ENCODE results near the gene NUDCD3.
"Not testable (repeated sequence)": the region's sequence is repeated elsewhere in the genome, so short reads cannot be mapped to it uniquely, and the experiment has no call there.

The NUDCD3 gene

DNA sequence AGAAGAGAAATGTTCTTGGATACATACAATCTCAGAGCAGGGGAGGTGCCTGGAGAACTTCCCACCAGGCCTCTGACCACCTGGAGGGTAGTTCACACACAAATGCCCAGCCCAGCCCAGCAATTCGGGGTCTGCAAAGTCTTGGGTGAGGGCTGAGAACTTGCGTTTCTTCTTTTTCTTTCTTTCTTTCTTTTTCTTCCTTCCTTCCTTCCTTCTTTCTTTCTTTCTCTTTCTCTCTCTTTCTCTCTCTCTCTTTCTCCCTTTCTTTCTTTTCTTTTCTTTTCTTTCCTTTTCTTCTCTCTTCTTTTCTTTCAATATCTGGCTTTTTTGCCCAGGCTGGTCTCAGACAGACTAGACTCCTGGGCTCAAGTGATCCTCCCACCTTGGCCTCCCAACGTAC, 28.3 kb upstream of the NUDCD3 start:
- in situ Hi-C loops (cut with HindIII; ENCODE audit: low sequenced_read_pairs), result no loop called here

GRCh38 chr7:44517175-44517574, 26.7 kb upstream of the NUDCD3 start:
- in situ Hi-C loops (cut with HindIII; ENCODE audit: low sequenced_read_pairs), result no loop called here

GRCh38 chr7:44515590-44516268, 25.3 kb upstream of the NUDCD3 start:
- in situ Hi-C loops (cut with HindIII; ENCODE audit: low sequenced_read_pairs), result no loop called here

DNA sequence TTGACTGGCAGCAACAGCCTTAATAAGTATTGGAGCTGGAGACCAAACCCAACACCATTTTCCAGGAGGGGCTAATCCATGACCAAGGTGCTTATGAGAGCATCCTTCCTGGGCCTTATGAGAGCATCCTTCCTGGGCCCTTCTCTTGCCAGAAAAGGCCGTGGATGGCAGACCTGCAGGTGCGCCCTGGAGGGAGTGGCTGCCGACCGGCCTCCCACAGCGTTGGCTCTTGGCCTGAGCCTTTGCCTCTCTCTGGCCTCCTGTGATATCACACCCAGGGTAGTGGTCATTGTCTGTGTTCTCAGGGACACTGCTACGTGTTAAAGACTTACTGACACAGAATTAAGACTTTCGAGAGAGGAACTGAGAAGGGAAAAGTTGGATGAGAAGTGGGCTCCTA, 22.3 kb upstream of the NUDCD3 start:
- in situ Hi-C loops (cut with HindIII; ENCODE audit: low sequenced_read_pairs), result no loop called here

DNA sequence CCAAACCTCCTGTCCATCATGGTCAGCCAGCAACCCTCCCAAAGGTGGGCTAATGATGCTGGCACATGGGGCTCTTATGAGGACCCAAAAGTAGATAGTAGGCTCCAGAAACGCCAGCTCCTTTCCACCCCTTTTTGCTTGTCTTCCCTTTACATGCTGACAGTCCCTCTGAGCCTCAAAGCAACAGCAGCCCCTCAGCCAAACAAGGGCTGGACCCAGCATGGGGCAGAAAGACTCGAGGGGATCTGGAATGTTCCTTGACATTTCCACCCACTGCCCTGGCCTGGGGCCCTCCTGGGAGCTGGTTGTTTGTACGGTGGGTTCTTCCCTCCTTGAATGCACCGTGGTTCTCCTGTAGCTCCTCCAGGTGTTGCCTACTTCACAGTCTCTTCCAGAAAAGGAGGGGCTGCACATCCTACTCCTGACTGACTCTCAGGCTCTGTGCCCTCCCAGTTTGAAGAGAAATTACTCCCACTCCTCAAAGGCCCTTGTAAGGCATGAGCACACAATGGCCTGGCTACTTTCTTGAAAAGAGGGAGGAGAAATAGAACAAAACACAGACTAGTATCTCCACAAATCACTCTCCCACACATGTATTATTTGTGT, 21.5 kb upstream of the NUDCD3 start:
- in situ Hi-C loops (cut with HindIII; ENCODE audit: low sequenced_read_pairs), result no loop called here

GRCh38 chr7:44511236-44511635, 20.8 kb upstream of the NUDCD3 start:
- in situ Hi-C loops (cut with HindIII; ENCODE audit: low sequenced_read_pairs), result no loop called here

DNA sequence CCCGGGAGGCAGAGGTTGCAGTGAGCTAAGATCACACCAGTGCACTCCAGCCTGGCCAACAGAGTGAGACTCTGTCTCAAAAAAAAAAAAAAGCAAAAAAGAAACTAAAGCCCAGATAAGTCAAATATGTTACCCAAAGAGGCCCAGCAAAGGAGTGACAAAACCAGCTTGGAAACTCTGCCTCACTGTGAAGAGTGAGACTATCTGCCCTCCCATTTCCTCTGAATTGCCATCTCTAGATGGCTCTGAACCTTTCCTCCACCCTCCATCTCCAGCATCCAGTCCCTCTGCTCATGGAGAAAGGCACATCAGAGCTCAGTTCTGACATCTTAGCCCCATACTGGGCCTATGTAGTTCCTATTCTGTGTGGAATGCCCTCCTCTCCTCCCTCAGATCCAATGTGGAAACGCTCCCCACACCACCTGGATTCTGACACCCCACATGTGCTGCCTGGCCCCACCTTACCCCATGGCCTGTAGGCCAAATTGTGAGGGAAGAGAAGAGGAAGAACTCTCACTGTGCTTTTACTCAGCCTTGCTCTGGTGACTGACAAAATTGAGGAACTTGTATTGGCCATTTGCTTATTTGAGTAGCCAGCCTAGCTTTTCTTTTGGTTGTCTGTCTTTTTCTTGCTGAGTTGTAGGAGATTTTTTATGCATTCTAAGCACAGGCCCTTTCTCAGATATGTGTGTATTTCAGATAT, 18.0 kb upstream of the NUDCD3 start:
- in situ Hi-C loops (cut with HindIII; ENCODE audit: low sequenced_read_pairs), result no loop called here

GRCh38 chr7:44506592-44507288, 16.3 kb upstream of the NUDCD3 start:
- in situ Hi-C loops (cut with HindIII; ENCODE audit: low sequenced_read_pairs), result not testable (repeated sequence)

GRCh38 chr7:44505595-44505994, 15.1 kb upstream of the NUDCD3 start:
- in situ Hi-C loops (cut with HindIII; ENCODE audit: low sequenced_read_pairs), result no loop called here

- in situ Hi-C loops (cut with HindIII; ENCODE audit: low sequenced_read_pairs), result no loop called here
Observed at GRCh38 chr7:44498230-44498954, 7.9 kb upstream of the NUDCD3 start.

- in situ Hi-C loops (cut with HindIII; ENCODE audit: low sequenced_read_pairs), result no loop called here
Observed at GRCh38 chr7:44497155-44498027, 6.9 kb upstream of the NUDCD3 start.

DNA sequence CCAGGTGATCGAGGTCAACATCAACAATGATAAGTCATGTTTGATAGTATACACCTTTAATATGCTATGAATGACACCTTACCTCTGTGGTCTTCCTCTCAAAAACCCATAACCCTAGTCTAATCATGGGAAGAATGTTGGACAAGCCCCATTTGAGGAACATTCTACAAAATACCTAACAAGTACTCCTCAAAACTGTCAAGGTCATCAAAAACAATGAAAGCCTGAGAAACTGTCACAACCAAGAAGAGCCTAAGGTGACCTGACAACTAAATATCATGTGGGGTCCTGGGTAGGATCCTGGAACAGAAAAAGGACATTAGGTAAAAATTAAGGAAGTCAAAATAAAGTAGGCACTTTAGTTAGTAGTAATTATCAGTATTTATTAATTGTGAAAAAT, 5.9 kb upstream of the NUDCD3 start:
- in situ Hi-C loops (cut with HindIII; ENCODE audit: low sequenced_read_pairs), result no loop called here

DNA sequence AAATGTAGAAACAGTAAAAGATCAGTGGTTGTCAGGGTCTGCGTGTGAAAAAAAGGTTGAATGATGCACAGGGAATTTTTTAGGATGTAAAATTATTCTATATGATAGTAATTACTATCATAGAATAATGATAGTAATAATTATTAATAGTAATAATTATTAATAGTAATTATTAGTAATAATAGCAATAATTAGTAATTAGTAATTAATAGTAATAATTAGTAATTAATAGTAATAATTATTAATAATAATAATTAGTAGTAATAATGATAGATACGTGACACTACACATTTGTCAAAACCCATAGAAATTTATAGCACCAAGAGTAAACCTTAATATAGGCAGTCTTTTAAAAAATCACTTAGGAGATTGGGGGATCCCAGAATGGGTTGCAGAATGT, 4.5 kb upstream of the NUDCD3 start:
- in situ Hi-C loops (cut with HindIII; ENCODE audit: low sequenced_read_pairs), result no loop called here

DNA sequence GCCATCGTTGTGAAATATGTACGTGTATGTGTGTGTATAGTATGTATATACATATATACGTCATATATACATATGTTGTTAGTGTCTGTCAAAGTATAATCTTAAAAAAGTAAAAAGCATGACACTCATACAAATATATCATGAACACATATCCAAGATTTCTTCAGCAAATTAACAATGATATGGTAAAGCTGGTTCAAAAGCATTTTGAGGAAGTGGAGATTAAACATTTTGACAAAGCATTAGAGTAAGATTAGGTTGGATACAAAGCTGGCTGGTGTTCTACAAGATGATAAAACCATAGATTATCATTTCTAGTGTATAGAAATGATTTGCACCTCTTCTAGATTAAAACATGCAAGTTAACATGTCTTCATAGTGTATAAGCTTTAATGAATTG, 771 bp upstream of the NUDCD3 start:
- in situ Hi-C loops (cut with HindIII; ENCODE audit: low sequenced_read_pairs), result no loop called here

GRCh38 chr7:44489955-44490350, 505 bp downstream of the NUDCD3 start:
- in situ Hi-C loops (cut with HindIII; ENCODE audit: low sequenced_read_pairs), result no loop called here

DNA sequence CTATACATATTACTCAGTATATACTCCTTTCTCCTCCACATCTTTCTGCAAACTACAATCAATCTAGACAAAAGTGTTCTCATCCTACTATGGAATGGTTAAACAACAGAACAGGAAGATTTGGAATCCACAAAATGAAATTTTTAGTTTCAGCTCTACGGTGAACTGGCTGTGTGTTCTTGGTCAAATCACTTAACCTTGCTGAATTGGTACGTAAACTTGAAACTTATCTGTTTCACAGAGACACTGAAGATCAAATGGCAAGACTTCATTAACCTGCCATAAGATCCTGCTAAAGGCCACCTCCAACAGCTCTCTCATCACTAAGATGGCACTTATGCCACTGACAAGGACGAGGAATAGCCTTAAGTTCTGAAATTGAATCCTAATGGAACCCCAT, 1.5 kb downstream of the NUDCD3 start:
- in situ Hi-C loops (cut with HindIII; ENCODE audit: low sequenced_read_pairs), result no loop called here

- in situ Hi-C loops (cut with HindIII; ENCODE audit: low sequenced_read_pairs), result no loop called here
Observed at GRCh38 chr7:44486693-44487092, 3.8 kb downstream of the NUDCD3 start.

DNA sequence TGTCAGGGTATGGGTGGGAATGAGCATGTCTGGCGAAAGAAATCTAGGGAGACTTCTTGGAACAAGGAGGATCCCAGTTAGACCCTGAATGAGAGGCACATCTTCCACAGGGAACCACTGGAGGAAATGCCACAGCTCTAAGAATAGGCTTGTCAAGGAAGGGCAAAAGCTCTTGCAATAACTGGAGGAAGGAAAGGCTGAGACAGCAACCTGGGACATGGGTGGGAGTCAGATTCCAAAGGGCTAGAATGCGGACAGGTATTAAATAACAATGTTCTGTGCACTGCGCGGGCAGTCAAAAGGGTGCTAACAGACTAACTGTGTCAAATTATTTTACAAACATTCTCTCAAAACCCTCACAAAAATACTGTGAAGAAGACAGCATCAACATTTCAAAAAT, 4.5 kb downstream of the NUDCD3 start:
- in situ Hi-C loops (cut with HindIII; ENCODE audit: low sequenced_read_pairs), result no loop called here

GRCh38 chr7:44484482-44485313, 5.8 kb downstream of the NUDCD3 start:
- in situ Hi-C loops (cut with HindIII; ENCODE audit: low sequenced_read_pairs), result no loop called here

Data from endothelial cell of hepatic sinusoid (primary cell).